Measurements from ENCODE around the gene RAMP3.
"Not testable (repeated sequence)": the region's sequence is repeated elsewhere in the genome, so short reads cannot be mapped to it uniquely, and the experiment has no call there.

The RAMP3 gene

DNA sequence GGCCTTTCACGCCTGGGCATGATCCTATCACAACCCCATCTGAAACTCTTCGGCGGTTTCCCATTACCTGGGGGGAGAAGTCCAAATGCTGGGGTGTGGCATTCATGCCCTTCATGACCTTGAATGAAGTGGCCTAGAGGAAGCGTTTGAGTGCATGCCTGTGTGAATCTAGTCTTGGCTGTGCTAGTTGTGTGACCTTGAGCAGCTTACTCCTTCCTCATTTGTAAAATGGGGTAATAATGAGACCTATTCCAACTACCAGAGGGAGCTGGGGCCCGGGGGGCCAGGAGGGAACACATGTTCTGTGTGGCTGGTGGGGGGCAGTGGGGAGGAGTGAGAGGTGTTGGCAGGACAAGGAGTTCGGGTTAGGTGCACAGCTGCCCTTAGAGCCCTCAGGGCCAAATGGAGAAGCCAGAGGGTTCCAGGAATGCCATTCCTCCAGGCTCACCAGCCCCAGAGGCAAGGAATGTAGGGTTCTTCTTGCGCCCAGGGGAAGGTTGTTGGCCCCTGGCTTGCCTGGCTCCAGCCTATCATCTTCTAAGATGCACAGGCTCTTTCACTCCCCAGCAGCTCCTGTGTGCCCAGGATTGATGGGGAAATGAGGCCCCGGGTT lies 24.8 kb upstream of the RAMP3 start:
- no peak for DNase-seq (ENCODE audit: low read depth)

DNA sequence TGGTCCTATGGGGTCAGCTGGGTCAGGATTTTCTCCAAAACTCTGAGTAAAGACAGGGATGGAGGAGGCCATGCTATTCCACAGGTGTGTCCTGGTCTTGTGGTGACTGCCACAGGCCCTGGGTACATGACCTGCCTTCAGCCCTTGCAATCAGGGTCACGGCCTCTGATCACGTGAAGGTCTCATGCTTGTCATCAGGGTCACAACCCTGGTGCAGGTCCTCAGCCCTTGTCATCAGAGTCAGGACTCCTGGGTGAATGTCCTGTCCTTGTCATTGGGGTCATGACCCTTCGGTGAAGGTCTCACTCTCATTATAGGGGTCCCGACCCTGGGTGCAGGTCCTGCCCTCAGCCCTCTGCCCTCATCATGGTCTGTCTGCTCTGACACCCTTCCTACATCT lies 24.2 kb upstream of the RAMP3 start:
- no peak for DNase-seq (ENCODE audit: low read depth)

DNA sequence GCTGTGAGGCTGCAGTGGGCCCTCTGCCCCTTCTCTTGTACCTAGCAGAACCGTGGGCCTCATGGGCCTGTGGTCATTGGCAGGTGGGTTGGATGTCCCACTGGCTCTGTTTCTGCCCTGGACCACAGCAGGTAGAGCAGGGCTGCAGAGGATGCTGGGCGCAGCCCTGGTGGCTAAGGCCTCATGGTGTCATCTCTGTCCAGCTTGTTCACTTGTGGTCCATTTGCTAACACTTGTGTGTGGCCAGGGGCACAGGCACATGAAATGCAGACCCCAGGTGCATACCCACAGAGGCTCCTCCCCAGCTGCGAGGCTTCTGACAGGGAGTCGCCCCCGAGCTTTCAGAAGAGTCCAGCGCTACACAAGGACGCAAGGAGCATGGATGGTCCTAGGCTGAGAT lies 23.7 kb upstream of the RAMP3 start:
- DNase-seq (ENCODE audit: low read depth) = no peak

DNA sequence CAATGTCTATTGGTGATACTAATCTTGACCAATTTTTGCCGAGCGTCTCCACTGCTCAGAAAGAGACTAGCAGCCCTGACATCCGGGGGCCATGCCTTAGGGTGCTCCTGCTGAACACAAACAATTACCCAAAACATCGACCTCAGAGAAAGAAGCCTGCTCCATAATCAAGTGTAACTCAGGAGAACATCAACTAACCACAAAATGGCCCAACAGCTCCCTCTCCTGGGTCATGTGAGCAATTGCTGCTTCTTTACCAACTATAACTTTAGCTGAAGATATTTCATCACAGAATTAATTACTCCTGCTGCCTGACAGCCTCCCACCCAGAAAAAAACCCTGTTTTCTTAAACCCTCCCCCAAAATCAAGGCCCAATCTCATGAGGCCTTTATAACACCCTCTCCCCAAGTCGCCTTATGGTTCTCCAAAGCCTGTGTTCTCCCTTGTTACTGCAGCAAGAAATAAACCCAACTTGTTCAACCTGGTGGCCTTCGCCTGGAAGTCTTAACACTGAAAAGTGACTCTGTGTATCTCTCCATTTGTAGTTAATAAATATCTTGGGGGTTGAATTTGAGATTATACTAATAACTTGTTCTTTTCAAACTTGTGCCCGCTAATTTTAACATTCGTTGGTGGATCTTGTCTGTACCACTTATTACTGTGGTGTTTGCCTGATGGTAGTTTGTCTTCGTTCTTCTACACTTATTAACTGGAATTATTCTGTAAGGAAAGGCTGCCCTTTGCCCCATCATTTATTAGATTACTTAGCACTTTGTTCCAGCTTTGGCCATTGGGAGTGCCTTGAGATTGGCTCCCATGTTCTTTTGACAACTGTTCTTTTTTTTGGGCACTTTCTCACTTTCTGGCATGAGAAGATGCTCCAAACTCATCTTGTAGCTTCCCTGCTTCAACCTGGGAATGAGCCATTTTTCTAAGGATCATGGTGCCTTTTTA lies 21.2 kb upstream of the RAMP3 start:
- DNase-seq (ENCODE audit: low read depth) = peak; percentile 51

DNA sequence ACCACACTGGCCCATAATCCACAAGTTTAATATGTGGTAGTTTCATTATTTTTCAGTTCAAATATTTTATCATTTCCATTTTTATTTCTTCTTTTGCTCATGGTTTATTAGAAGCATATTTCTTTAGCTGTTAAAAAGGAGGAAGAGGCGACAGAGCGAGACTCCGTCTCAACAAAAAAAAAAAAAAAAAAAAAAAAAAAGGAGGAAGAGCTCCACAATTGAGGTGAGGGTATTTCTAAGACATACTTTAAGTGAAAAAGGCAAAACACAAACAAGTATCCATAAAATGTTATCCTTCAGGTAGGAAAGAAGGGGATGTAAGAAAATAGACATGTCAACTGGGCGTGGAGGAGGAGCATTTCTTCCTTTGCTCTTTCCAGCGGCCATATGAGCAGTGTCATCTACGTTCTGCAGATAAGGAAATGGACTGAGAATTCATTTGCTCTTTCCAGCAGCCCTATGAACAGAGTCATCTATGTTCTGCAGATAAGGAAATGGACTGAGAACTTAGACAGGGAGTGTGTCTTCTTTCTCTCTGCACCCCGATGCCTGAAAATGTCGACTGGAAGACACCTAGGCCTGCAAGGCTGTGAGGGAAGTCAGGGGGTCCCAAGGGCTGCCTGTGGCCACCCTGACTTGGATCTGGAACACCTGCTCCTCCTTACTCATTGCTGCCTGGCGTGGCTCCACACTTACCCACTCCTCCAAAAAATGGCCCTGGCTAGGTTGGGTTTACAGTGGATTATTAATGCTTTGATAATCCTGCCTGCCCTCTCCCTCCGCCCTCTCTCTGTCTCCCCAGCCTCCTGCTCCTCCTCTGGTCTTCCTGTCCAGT lies 18.9 kb upstream of the RAMP3 start:
- no peak for DNase-seq (ENCODE audit: low read depth)

DNA sequence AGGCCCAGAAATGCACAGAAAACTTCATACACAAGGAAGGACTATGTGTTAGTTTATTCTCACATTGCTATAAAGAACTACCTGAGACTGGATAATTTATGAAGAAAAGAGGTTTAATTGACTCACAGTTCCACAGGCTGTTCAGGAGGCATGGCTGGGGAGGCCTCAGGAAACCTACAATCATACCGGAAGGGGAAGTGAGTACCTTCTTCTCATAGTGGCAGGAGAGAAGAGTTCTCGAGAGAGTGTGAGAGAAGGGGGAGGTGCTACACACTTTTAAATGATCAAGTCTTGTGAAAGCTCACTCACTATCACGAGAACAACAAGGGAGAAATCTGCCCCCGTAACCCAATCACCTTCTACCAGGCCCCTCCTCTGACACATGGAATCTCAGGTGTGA lies 16.8 kb upstream of the RAMP3 start:
- no peak for DNase-seq (ENCODE audit: low read depth)

DNA sequence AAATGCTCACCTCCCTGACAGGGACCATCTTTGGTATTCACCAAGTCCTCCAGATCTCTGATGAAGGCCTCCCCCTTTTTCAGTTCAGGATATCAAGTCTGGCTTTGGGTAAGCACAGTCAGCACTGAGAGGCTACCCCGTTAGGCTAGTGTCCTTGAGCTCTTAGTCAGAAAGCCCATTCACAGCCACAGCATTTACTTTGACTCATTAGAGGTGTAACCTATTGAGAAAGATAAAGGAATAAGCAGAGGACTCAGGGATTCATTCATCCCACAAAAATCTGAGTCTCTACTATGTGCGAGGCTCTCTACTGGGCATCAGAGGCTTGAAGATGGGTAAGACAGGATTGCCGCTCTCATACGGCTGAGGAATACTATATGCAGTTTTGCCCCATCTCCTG lies 14.0 kb upstream of the RAMP3 start:
- DNase-seq (ENCODE audit: low read depth) = no peak

DNA sequence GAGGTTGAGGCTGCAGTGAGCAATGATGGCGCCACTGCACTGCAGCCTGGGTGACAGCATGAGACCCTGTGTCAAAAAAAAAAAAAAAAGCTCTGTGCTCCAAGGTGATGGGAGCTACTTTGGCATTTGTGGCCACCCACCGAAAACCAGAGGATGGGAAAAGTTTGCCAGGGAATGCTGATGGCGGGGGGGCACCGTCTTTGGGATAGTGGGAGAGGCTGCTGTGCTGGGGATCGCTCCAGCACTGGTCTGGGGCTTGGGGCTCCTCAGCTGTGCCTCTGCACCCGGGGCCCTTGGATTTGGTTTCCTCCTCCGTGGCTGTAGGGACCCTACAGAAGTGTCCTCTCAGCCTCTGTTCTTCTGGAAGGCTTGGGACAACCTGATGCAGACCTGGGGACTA lies 11.7 kb upstream of the RAMP3 start:
- no peak for DNase-seq (ENCODE audit: low read depth)

DNA sequence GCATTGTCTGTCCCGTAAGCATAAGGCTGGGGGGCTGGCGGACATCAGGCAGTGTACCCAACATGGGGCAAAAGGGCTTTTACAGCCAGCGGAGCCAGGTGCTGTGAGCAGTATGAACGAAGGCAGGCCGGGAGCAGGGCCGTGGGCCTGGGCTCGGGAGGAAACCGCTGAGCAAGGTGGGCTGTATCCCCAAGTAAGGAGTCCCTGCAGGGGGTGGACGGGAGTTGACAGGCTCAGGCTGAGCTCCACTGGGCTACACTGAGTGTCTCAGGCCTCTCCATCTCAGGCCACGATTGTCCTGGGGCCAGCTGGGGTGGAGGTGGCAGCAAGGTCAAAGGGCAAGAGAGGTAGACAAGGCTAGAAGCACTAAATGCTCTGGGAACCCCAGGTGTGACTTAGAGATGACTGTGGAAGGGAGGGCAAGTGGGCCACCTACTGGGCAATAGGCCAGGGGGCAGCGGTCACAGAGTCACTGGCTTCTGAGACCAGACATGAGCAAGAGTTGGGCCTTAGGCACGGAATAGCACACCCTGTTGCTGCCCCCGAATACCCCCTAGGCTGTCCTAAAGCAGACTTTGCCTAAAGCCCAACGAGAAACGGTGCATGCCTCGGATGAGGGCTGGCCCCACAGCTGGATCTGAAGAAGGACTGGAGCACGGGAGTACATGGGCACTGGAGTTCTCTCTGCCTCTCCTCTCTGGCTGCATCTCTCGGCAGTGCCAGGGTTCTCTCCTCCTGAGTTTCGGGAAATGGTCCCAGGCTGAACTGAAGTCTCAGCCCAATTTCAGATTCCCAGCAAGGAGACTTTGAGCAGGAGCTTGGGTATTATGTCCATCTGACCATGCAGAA lies 10.8 kb upstream of the RAMP3 start:
- DNase-seq (ENCODE audit: low read depth) = no peak

DNA sequence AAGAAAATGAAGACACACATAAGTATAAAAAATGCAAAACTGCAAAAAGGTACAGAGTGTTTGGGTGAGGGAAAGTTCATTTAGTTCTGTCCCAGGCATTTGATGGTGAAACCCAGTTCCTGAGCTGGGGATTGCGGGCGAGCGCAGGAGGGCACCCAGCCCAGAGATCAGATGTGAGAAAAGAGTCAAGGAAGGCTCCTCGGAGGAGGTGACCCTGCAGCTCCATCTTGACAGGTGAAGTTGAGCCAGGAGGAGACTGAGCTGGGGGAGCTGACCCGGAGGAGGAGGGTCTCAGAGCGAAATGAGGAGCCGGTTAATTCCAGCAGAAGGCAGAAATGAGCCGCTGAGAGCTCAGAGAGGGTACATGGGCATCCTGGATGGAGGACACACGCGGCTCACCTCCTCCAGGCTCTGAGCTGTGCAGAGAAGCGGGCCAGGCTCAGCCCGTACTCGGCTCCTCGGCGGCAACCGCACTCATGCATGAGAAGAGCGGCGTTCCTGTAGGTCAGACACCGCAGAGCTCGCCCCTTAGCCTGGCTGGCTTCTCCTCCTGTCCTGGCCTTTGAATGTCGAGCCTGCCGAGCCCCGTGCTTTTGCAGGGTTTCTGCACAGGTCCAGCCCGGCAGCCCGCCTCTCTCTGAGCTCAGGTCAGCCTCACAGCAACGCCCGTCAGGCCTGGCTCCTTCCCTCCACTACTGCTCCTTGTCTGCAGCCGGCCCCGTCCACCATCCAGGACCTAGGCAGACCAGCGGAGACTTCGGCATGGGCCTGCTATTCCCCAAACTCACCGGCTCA lies 9.5 kb upstream of the RAMP3 start:
- no peak for DNase-seq (ENCODE audit: low read depth)

DNA sequence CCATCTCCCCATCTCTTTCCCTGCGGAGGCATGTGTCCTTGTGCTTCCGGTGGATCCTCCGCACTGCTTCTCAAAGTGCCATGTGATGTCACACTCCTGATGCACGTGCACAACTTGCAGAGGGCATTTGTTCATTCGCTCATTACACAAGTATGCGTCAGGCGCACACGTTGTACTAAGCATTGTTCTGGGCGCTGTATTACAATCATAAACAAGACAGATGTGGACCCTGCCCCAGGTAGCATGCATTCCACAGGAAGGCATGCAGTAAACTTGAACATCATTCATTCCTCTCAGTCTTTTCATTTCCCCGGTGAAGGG lies 9.0 kb upstream of the RAMP3 start:
- no peak for DNase-seq (ENCODE audit: low read depth)

DNA sequence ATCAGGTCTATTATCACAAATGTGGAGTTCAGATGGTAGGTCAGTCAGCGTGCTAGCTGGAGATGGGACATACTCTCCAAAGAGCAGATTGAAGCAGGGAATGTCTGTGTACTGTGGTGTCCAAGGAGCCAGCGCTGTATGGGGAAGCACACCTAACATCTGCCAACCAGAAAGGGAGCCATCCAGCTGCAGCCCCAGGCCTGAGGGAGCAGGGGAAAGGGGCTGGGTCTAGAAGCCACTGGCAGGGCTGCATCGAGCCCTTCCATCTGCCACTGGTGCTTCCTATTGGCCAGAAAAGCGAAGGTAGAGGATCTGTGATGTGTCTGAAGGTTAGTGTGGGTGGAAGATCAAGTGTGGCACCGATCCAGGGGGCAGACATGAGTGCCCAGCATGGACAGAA lies 8.0 kb upstream of the RAMP3 start:
- DNase-seq (ENCODE audit: low read depth) = no peak

DNA sequence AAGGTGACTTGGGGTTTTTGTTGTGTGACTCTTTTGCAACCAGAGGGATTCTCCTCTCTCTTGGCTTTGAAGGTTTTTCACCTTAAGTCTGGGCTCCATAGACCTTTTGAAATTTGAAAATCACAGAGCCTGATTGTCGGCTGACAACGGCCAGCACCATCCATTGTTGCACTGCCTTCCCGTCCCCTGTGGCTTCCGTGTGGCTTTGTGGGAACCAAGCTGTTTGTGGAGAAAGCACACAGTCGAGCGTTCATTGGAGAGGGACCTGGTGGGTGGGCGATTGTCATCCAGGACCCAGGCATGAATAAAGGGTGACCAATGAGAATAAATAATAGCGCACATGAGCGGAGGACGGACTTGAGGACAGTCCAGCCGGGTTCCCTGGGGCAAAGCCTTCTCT lies 7.4 kb upstream of the RAMP3 start:
- DNase-seq (ENCODE audit: low read depth) = no peak

DNA sequence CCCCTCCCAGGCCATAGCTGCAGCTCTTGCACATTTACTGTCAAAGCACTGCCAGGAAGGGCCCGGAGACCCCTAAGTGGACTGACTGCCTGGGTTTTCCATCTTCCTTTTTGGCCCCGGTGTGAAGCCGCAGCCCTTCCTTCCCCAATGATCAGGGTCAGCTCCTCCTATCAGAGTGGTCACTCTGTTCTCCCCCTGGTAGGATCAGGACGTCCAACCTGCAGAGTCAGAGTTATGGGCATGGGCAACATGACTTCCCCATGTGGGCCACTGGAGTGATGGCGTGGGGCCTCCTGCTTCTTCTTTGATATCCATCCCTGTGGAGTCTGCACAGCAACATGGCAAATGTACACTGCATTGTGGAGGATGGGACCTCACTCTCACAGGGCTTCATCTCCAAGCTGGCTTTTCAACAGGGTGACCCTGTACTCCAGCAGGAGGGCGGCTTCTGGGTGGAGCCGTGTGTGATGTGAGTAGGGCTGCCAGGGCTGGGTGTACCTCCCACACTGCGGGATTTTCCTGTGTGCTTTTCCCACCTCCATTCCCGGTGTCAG lies 6.4 kb upstream of the RAMP3 start:
- DNase-seq (ENCODE audit: low read depth) = no peak

DNA sequence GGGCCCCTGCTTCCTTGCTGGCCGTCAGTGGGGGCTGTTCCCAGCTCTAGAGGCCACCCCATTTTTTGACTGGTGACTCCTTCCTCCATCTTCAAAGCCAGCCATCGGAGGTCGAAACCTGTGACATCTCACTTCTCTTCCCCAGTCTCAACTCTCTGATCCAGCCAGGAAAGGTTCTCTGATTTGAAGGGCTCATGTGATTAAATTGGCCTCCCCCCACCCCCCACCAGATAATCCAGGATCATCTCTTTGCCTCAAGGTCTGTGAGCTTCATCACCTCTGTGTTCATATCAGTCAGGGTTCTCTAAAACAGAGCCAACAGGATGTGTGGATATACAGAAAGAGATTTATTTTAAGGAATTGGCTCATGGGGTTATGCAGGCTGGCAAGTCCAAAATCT lies 5.6 kb upstream of the RAMP3 start:
- DNase-seq (ENCODE audit: low read depth) = no peak

DNA sequence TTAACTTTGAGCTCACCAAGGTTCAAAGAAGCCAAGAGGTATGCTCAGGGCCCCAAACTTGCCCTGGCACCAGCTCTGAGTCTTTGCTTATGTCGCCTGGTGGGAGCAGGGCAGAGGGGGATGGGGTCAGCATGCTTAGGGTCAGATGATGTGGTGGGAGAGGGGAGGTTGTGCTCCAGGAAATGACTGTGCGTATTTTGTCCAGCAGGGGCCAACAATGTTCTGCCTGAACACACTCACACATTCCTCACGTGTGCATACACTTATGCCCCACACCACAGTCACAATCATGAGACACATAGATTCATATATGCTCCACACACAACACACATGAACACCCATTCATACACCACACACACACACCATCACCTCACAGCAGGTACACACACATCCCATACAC lies 4.4 kb upstream of the RAMP3 start:
- DNase-seq (ENCODE audit: low read depth) = no peak

DNA sequence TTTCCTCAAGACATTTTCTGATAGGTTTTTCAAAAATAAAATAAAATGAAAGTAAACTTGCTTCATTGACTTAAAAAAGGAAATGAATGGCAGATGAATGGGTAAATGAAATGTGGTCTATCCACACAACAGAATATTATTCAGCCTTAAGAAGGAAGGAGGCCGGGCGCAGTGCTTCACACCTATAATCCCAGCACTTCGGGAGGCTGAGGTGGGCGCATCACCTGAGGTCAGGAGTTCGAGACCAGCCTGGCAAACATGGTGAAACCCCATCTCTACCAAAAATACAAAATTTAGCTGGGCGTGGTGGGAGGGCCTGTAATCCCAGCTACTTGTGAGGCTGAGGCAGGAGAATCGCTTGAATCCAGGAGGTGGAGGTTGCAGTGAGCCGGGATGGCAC lies 3.7 kb upstream of the RAMP3 start:
- DNase-seq (ENCODE audit: low read depth) = not testable (repeated sequence)

DNA sequence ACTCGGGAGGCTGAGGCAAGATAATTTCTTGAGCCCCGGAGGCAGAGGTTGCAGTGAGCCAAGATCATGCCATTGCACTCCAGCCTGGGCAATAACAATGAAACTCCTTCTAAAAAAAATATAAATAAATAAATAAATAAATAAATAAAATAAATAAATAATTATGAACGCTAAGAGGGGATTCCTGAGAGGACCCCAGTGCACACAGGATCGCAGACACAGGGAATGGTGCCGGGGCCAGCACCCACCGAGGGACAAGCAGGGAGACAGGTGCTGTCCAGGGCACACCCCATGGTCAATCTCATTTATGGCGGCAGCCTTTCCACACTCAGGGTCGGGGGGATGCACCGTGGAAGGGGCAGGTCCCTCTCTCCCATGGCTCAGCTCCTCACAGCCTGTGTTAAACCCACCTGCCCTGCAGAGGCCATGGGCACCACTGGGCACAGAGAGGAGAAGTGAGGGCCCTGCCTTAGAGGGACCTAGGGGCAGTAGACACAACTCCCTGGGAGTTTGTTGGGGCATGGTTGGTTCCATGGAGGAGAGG lies 2.2 kb upstream of the RAMP3 start:
- DNase-seq (ENCODE audit: low read depth) = no peak

DNA sequence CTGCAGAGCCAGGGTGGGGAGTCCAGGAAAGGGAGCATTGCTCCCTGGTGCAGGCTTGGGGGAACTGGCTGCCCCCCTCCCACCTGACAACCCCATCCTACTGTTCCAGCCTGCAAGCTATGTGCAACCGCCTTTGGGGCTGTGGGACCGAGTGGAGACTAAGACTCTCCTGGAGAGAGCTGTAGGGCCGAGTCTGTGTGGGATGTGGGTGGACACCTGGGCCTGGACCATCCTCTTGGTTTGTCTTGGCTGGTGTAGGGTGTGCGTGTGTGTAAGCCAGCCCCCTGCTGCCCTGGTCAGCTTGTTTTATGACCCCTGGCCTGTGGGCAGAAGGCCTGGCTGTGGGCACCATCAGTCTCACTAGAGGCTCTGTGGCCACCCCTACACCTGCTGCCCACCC lies 1.6 kb upstream of the RAMP3 start:
- no peak for DNase-seq (ENCODE audit: low read depth)

DNA sequence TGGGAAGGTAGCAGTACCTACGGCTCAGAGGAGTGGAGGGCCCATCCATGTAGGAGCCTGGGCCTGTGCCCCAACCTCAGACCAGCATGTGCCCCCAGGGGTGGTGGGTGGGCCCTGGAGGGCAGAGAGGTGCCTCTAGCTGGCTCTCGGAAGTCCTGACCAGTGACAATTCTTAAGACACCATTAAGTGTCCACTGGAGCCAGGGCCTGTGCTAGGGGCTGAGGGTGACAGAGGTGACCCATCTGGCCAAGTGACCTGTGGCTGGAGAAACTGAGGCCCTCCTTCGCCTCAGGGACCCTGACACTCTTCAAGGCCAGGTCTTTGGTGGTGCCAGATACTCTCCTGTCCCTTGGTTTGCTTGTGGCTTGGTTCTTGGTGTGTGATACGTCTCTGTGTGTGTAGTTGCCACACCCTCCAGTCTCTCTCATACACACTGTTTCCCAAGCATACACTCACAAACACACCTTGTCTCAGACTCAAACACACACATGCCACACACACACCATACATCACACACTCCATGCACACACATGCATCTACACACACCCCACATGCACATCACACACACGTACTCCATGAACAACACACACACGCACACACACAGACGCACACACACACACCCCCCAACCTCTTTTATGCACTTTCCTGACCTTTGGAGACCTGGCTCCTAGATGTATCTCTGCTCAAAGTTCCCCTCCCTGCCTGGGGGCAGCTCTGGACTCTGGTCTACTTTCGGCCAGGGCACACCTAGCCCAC lies 897 bp upstream of the RAMP3 start:
- DNase-seq (ENCODE audit: low read depth) = no peak

Data from activated T-cell treated with anti-CD3 and anti-CD28 coated beads for 24 hours (primary cell).